ENCODE measurements around the gene SPTBN4. TPM values are rescaled to one million over a fixed set of nuclear protein-coding genes. Genes with fewer than 3 reads are reported as not detected.

The SPTBN4 gene
- total and polyA plus RNA-seq, 10 of the 15 experiments (the other 5 are each of a cell fraction or from before 2014, with no cell fraction given) = 0.04 to 1.1 (median 0.34) TPM; not detected in 1

GRCh38 chr19:40502647-40503319, 36.0 kb downstream of the SPTBN4 start:
- Histone ChIP-seq H3K4me1 (ENCODE audit: control insufficient read depth, insufficient read depth, low read length) (no peaks in the 10 kb centered on the region), H4K20me1 (ENCODE audit: control insufficient read depth, insufficient read depth) (no peaks in the 10 kb centered on the region), H3K9ac (ENCODE audit: control insufficient read depth, insufficient read depth, low read length) (no peak overlapping the region), H3K27ac (ENCODE audit: control insufficient read depth, insufficient read depth) (no peak overlapping the region), H3K4me3 (no peak overlapping the region), H2AFZ (ENCODE audit: control insufficient read depth, low read depth, low read length) (no peak overlapping the region), H3K9me3 (replicated peaks; ENCODE audit: control insufficient read depth, insufficient read depth, low read length) (no peaks in the 10 kb centered on the region), H3K36me3 (ENCODE audit: control insufficient read depth in 2 of 2, insufficient read depth in 2 of 2, low read length in 1 of 2) (no peaks in the 10 kb centered on the region), H3K4me2 (ENCODE audit: control insufficient read depth, insufficient read depth) (no peak overlapping the region), H3K79me2 (ENCODE audit: control insufficient read depth, insufficient read depth, low read length) (no peaks in the 10 kb centered on the region), H3K27me3 (replicated peaks in 1 of 2; ENCODE audit: control insufficient read depth in 2 of 2, insufficient read depth in 2 of 2, low read length in 1 of 2) (no peaks in the 10 kb centered on the region)
- ATAC-seq (no peak), DNase-seq (ENCODE audit: low read depth, low spot score) (no peak), FAIRE-seq (no peak)
- POLR2A ChIA-PET = no interaction called here
- no peak for TF ChIP-seq RELA (IDR thresholded peaks at IDR 0.05; ENCODE audit: borderline replicate concordance, partially characterized antibody)
- no peak for TF ChIP-seq CHD1 (IDR thresholded peaks at IDR 0.05; ENCODE audit: low read depth, low read length)
- TF ChIP-seq SIX5 (IDR thresholded peaks at IDR 0.05; ENCODE audit: low read depth, low read length, severe bottlenecking) = no peak
- TF ChIP-seq LARP7 (IDR thresholded peaks at IDR 0.05) = no peak
- TF ChIP-seq, protein P1, sequence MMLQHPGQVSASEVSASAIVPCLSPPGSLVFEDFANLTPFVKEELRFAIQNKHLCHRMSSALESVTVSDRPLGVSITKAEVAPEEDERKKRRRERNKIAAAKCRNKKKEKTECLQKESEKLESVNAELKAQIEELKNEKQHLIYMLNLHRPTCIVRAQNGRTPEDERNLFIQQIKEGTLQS (IDR thresholded peaks at IDR 0.05; ENCODE audit: borderline replicate concordance, extremely low read depth, low read depth, low read length) = no peak
- no peak for TF ChIP-seq USF2 (IDR thresholded peaks at IDR 0.05; ENCODE audit: borderline replicate concordance, low read depth, low read length)
- TF ChIP-seq ESRRA (IDR thresholded peaks at IDR 0.05; ENCODE audit: low read length) = no peak
- TF ChIP-seq, protein P2, sequence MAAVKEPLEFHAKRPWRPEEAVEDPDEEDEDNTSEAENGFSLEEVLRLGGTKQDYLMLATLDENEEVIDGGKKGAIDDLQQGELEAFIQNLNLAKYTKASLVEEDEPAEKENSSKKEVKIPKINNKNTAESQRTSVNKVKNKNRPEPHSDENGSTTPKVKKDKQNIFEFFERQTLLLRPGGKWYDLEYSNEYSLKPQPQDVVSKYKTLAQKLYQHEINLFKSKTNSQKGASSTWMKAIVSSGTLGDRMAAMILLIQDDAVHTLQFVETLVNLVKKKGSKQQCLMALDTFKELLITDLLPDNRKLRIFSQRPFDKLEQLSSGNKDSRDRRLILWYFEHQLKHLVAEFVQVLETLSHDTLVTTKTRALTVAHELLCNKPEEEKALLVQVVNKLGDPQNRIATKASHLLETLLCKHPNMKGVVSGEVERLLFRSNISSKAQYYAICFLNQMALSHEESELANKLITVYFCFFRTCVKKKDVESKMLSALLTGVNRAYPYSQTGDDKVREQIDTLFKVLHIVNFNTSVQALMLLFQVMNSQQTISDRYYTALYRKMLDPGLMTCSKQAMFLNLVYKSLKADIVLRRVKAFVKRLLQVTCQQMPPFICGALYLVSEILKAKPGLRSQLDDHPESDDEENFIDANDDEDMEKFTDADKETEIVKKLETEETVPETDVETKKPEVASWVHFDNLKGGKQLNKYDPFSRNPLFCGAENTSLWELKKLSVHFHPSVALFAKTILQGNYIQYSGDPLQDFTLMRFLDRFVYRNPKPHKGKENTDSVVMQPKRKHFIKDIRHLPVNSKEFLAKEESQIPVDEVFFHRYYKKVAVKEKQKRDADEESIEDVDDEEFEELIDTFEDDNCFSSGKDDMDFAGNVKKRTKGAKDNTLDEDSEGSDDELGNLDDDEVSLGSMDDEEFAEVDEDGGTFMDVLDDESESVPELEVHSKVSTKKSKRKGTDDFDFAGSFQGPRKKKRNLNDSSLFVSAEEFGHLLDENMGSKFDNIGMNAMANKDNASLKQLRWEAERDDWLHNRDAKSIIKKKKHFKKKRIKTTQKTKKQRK (IDR thresholded peaks at IDR 0.05; ENCODE audit: low read depth, low read length) = no peak
- no peak for TF ChIP-seq RB1 (IDR thresholded peaks at IDR 0.05; ENCODE audit: borderline replicate concordance)
- TF ChIP-seq, protein P3, sequence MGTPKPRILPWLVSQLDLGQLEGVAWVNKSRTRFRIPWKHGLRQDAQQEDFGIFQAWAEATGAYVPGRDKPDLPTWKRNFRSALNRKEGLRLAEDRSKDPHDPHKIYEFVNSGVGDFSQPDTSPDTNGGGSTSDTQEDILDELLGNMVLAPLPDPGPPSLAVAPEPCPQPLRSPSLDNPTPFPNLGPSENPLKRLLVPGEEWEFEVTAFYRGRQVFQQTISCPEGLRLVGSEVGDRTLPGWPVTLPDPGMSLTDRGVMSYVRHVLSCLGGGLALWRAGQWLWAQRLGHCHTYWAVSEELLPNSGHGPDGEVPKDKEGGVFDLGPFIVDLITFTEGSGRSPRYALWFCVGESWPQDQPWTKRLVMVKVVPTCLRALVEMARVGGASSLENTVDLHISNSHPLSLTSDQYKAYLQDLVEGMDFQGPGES (IDR thresholded peaks at IDR 0.05) = no peak
- no peak for TF ChIP-seq EZH2 (IDR thresholded peaks at IDR 0.05; ENCODE audit: borderline replicate concordance, control insufficient read depth, low read depth, low read length)
- no peak for TF ChIP-seq ZZZ3 (IDR thresholded peaks at IDR 0.05; ENCODE audit: control insufficient read depth, insufficient read length, low read depth)
- no peak for TF ChIP-seq ZNF274 (IDR thresholded peaks at IDR 0.05; ENCODE audit: insufficient read depth, insufficient read length)
- TF ChIP-seq ZNF217 (IDR thresholded peaks at IDR 0.05) = no peak
- TF ChIP-seq BRCA1 (IDR thresholded peaks at IDR 0.05; ENCODE audit: low read depth, low read length) = no peak
- TF ChIP-seq SP1 (IDR thresholded peaks at IDR 0.05; ENCODE audit: low read depth, low read length) = no peak
- no peak for TF ChIP-seq E2F4 (IDR thresholded peaks at IDR 0.05; ENCODE audit: low read depth, low read length)
- TF ChIP-seq HDAC6 (IDR thresholded peaks at IDR 0.05; ENCODE audit: unreplicated experiment) = no peak
- SMC1A ChIA-PET (ENCODE audit: uncharacterized antibody, unreplicated experiment) = no interaction called here
- RAD21 ChIA-PET (ENCODE audit: unreplicated experiment) = no interaction called here
- in situ Hi-C loops (cut with MboI) = no loop called here
- BruUV-seq (replicated peaks) = no TSS peak
- intact Hi-C loops (cut with micrococcal nuclease; ENCODE audit: unreplicated experiment) = no loop called here
- CTCF ChIA-PET = no interaction called here
- 50% methylated on average over 6 of the region's 6 CpGs for WGBS (ENCODE audit: insufficient coverage, insufficient replicate concordance, low lambda C conversion rate, missing lambda C conversion rate)
